ENCODE results near the gene PLXNA3.

The PLXNA3 gene

GRCh38 chrX:154435171-154435733 lies 22.8 kb upstream of the PLXNA3 start:
- DNase-seq (ENCODE audit: insufficient read length, low spot score) (no peak), FAIRE-seq (no peak)
- no peak for TF ChIP-seq CTCF (IDR thresholded peaks at IDR 0.05; ENCODE audit: insufficient read depth, missing control alignments)

- DNase-seq (ENCODE audit: insufficient read length, low spot score) = peak; percentile 67
- no peak for FAIRE-seq
- no peak for TF ChIP-seq CTCF (IDR thresholded peaks at IDR 0.05; ENCODE audit: insufficient read depth, missing control alignments)
Observed at GRCh38 chrX:154436374-154436982, 21.6 kb upstream of the PLXNA3 start.

GRCh38 chrX:154436983-154437752 lies 20.9 kb upstream of the PLXNA3 start, which contains the start of gene GDI1:
Gene GDI1 (plus strand): TSS chrX:154437154. CDS start chrX:154437255, 101 bp downstream.
- FAIRE-seq (no peak), DNase-seq (ENCODE audit: insufficient read length, low spot score) (peak; percentile 41)
- TF ChIP-seq CTCF (IDR thresholded peaks at IDR 0.05; ENCODE audit: insufficient read depth, missing control alignments) = no peak

GRCh38 chrX:154437971-154438893 lies 19.8 kb upstream of the PLXNA3 start:
- no peak for TF ChIP-seq CTCF (IDR thresholded peaks at IDR 0.05; ENCODE audit: insufficient read depth, missing control alignments)
- FAIRE-seq = no peak

GRCh38 chrX:154439841-154440240 lies 18.2 kb upstream of the PLXNA3 start:
- no peak for FAIRE-seq
- TF ChIP-seq CTCF (IDR thresholded peaks at IDR 0.05; ENCODE audit: insufficient read depth, missing control alignments) = no peak
- no peak for DNase-seq (ENCODE audit: insufficient read length, low spot score)

More at GRCh38 chrX:154437971-154438893, 19.8 kb upstream of the PLXNA3 start:
- no peak for DNase-seq (ENCODE audit: insufficient read length, low spot score)

GRCh38 chrX:154440623-154441357 lies 17.3 kb upstream of the PLXNA3 start:
- FAIRE-seq (no peak), DNase-seq (ENCODE audit: insufficient read length, low spot score) (no peak)
- no peak for TF ChIP-seq CTCF (IDR thresholded peaks at IDR 0.05; ENCODE audit: insufficient read depth, missing control alignments)
